ENCODE data around the gene APC.
A peak's percentile ranks its signal among the peaks of the same experiment; 100 is the strongest.

APC gene

DNA sequence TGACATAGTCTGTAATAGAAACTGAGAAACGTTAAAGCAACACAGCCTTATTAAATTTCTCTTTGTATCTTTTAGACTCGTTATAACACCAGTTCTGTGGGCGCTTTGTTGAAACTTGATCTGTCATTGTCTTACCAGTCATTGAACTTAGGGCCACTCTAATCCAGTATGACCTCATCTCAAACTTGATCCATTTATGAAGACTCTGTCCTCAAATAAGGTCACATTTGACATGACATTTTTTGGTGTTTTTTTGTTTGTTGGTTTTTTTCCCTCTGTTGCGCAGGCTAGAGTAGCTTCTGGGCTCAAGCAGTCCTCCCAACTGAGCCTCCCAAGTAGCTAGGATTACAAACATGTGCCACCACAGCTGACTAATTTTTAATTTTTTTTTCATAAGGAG is 5.9 kb downstream of the APC start:
- no peak for DNase-seq (ENCODE audit: low spot score)
- in situ Hi-C loops (cut with MboI; ENCODE audit: low sequenced_read_pairs, unreplicated experiment), result no loop called here
- no peak for TF ChIP-seq CTCF (IDR thresholded peaks at IDR 0.05; ENCODE audit: borderline replicate concordance, control extremely low read depth, extremely low read depth, insufficient read depth, missing control alignments)

GRCh38 chr5:112752335-112752734 is 14.7 kb downstream of the APC start:
- TF ChIP-seq CTCF (IDR thresholded peaks at IDR 0.05; ENCODE audit: borderline replicate concordance, control extremely low read depth, extremely low read depth, insufficient read depth, missing control alignments), result no peak
- DNase-seq (ENCODE audit: low spot score), result no peak
- in situ Hi-C loops (cut with MboI; ENCODE audit: low sequenced_read_pairs, unreplicated experiment), result loop anchor here (25.0 kb wide), 1 partner anchor 190 kb away; no protein-coding TSS in a partner anchor

- in situ Hi-C loops (cut with MboI; ENCODE audit: low sequenced_read_pairs, unreplicated experiment), result loop anchor here (25.0 kb wide), 1 partner anchor 193 kb away; no protein-coding TSS in a partner anchor
- DNase-seq (ENCODE audit: low spot score), result no peak
- TF ChIP-seq CTCF (IDR thresholded peaks at IDR 0.05; ENCODE audit: borderline replicate concordance, control extremely low read depth, extremely low read depth, insufficient read depth, missing control alignments), result no peak
Measured at GRCh38 chr5:112755703-112756102, 18.0 kb downstream of the APC start.

DNA sequence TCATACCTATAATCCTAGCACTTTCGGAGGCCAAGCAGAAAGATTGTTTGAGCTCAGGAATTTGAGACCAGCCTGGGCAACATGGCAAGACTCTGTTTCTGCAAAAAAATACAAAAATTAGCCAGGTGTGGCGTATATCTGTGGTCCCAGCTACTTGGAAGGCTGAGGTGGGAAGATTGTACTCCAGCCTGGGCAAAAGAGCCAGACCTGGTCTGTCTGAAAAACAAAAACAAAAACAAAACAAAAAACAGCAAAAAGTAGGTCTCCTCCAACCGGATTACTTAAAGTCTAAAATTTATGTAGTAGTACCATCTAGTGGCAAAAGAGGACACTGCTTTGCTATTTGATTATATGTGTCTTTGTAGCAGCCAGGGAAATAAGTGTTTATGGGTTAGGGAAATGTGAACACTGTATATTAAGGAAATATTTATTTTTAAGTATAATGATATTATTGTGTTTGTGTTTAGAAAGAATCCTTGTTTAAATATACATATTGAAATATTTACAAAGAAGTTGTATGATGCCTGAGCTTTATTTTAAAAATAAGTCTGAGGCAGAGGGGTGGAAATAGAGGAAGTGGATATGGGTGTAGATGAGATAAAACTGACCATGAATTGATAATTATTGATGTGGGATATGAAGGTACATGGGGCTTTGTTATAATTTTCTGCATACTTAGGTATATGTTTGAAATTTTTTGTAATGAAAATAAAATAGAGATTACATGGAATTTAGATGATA is 20.0 kb downstream of the APC start:
- DNase-seq (ENCODE audit: low spot score), result peak; percentile 46
- peak; percentile 57 for TF ChIP-seq CTCF (IDR thresholded peaks at IDR 0.05; ENCODE audit: borderline replicate concordance, control extremely low read depth, extremely low read depth, insufficient read depth, missing control alignments)
- in situ Hi-C loops (cut with MboI; ENCODE audit: low sequenced_read_pairs, unreplicated experiment), result loop anchor here (25.0 kb wide), 1 partner anchor 195 kb away; no protein-coding TSS in a partner anchor

DNA sequence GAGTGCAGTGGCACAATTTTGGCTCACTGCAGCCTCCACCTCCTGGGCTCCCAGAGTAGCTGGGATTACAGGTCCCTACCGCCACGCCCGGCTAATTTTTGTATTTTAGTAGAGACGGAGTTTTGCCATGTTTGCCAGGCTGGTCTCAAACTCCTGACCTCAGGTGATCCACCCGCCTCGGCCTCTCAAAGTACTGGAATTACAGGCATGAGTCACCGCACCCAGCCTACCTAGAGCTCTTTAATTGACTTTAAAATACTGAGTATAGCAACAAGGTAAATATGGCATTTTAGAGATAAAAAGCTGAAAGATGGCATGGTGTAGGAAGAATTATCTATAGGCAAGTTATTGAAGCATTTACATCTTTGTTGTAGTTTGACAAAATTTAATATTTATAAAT is 21.0 kb downstream of the APC start:
- no peak for DNase-seq (ENCODE audit: low spot score)
- TF ChIP-seq CTCF (IDR thresholded peaks at IDR 0.05; ENCODE audit: borderline replicate concordance, control extremely low read depth, extremely low read depth, insufficient read depth, missing control alignments), result no peak
- in situ Hi-C loops (cut with MboI; ENCODE audit: low sequenced_read_pairs, unreplicated experiment), result loop anchor here (25.0 kb wide), 1 partner anchor 196 kb away; no protein-coding TSS in a partner anchor

DNA sequence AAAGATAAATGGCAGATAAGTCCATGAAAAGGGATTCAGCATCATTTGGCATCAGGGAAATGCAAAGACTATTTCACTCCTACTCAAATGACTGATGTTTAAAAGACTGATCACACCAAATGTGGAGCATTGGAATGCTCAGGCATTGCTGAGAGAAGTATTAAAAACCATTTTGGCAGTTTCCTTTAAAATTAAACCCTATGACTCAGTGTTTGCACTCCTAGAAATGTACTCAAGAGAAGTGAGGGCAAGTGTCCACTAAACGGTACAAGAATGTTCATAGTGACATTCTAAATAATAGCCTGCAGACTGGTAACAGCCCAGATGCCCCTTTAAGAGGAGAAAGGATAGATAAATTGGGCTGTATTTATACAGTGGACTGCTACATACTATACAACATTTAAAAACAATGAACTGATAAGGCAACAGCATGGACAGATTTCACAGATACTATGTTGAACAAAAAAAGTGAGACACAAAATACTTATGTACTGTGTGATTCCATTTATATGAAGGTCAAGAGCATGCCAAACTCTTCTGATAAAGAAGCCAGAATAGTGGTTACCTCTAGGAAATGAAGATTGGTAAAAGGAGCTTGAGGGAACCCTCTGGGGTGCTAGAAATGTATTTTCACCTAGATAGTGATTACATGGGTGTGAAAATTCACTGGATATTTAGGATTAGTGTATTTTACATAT is 24.6 kb downstream of the APC start:
- TF ChIP-seq CTCF (IDR thresholded peaks at IDR 0.05; ENCODE audit: borderline replicate concordance, control extremely low read depth, extremely low read depth, insufficient read depth, missing control alignments), result no peak
- DNase-seq (ENCODE audit: low spot score), result no peak
- in situ Hi-C loops (cut with MboI; ENCODE audit: low sequenced_read_pairs, unreplicated experiment), result loop anchor here (25.0 kb wide), 1 partner anchor 200 kb away; no protein-coding TSS in a partner anchor

All from GM13976 (cell line).